GM19455 (cell line): ENCODE data around the gene C9orf72.

ENCODE experiments used
- ATAC-seq: cut with Tn5 transposase; IDR thresholded peaks from one replicate; pipeline ENCODE4 v1.9.1; 2021; ENCODE audit not compliant: unreplicated experiment

The C9orf72 gene

DNA sequence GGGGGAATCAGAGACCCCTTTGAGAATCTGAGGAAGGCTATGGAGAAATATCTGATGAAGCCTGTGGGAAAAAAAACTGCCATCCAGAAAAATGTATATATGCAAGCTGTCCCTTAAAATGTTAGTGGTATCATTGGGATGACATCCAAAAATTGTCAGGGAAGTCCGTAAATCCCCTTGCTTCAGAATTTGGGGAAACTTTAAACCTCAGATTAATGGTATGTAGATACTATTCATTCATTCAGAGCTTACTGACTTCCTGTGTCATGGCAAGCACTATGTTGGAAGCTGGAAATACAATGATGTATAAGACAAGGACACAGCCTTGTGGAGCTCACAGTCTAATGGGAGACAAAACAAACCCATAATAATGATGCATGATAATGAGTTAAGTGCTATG, 32.8 kb downstream of the C9orf72 start:
- no peak for ATAC-seq

DNA sequence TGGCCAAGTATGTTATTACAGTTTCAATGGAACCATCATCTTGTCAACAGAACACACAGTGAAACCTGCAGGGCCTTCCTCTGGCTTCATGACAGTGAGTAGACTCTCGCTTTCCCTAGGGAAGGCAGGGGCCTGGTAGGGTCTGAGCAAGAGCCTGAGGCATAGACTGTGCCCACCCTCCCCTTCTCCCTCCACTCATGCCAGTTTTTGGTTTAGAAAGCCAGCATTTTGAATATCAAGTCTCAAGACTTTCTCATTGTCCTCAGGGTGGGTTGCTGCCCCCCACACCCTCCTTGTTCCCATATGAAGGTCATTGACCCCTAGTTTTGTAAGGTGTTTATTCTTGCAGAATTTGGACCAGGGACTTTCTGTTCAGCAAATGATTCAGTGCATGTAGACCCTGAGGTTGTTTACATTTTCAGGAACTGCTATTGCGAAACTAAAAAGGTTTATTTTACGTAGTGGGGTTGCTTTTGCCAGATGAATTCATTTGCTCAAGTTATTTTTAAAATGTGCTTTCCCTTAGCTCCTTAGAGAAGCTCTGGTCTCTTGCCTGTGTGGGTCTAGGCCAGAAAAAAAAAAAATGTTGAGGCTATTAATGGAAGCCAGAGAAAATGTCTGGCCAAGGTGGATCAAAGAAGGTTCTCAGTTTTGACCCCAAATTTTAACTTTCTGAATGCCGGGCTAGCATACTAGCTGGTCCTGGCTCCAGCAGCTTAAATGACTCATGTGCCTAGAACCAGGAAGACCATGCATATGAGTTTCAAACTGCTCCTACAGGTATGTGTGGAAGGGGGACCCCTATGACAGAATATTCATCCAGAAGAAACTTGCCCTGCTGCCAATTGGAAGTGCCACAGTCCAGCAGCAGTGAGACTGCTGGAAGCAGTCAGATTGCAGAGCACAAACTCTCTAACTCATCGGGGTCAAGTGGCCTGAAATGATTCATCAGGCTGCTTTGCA, 33.5 kb downstream of the C9orf72 start:
- peak; percentile 56 for ATAC-seq

DNA sequence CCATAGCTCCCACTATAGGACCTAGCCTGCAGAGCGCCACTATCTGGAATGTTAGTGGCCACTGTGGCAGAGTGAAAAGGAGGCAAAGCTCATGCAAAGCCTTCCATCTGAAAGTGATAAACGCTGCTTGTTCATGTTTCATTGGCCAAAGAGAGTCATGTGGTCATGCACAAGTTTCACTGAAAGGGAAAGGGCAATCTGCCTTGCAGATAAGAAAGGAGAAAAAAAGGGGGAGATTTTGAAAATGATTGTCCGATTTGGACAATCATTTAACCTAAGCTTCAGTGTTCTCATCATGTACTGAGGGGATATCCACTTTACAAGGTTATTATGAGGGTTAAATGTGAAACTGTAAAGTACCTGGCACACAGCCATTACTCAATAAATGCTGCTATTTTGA, 34.6 kb downstream of the C9orf72 start:
- ATAC-seq = no peak

DNA sequence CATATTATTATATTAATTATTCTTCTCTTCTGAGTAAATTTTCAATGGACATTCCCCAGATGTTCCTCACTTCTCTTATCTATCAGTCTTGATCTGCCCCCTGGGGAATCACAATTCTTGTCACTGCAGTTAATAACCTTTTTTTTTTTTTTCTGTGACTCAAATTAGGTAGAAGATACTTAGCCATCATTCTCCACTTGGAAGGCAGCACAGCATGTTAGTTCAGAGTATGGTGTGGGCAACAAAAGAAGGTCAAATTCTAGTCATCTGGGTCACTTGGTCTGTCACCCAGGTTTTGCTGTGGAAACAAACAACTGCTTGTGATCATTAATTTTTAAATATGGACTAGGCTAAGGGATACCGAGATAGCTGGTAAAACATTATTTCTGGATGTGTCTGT, 35.5 kb downstream of the C9orf72 start:
- ATAC-seq = no peak

DNA sequence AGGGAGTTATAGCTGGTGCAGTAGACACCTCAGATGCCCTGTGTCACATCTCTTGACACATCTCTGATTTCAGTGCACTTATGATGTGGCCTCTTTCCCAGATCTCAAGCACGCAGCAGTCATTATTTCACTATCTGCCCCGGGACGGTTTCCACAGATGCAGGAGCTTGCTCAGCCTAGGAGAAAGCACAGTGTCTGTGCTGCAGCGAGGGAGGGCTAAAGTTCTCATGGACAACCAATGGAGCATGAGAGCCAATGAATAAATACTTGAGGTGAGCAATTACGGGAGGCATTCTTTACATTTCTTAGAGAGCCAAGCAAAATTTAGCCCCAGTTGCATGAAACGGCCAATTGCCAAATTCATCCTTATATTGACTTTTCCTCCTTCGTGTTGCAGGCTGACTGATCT, 36.2 kb downstream of the C9orf72 start:
- no peak for ATAC-seq

DNA sequence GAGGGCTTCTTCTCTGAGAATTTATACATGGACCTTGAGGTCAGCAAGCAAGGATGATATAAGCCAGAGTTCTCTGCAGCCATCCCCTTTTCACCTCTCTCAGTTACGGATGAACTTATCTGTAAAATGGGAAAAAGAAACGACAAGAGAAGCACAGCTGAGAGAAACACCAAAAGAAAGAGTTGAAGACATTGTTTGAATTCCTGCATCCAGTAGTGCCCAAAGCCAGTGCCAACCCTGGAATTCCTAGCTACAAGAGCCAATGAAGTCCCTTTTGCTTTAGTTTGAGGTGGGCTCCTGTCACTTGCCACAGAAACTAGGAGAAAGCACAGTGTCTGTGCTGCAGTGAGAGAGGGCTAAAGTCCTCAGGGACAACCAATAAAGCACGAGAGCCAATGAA, 37.1 kb downstream of the C9orf72 start:
- ATAC-seq = no peak

DNA sequence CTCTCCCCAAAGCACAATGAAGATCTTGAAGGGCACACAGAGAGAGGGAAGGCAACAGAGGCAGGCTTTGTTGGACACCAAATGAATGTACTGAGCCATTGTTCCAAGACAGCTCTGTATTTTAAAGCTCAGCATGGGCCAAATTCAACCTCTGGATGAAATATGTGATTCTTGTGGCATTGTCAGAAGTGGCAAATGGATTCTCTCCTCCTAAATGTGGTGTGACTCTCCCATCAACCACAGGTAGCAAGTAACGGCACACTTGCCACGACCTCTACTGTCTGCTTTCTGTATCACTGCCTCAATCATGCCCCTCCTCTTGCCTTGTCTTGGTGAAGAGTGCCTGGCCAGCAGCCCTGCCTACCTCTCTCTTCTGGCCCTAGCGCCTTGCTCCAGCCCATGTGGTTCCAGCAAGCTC, 37.6 kb downstream of the C9orf72 start:
- peak; percentile 71 for ATAC-seq

DNA sequence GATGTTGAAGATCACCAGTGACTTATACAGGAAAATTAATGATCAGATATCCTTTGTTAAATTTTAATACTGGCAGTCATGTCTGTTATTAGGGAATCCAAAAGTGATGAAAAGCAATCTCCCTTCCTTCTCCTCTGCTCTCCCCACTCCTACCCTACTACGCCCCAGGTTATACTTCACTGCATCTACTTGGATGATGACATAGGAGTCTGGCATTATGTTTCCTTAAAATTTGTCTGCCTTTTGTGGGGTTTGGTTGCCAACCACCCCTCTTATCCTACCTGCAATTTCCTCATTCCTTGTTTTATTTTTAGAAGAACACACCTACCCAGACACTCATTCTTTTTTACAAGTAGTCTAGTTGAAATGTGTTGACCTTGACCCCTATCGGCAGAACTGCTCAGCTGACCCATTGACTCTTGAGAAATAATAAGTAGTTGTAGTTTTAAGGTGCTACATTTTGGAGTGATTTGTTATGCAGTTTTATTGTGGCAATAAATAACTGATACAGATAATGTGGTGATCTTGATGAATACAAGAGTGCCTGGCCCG, 38.5 kb downstream of the C9orf72 start:
- no peak for ATAC-seq

DNA sequence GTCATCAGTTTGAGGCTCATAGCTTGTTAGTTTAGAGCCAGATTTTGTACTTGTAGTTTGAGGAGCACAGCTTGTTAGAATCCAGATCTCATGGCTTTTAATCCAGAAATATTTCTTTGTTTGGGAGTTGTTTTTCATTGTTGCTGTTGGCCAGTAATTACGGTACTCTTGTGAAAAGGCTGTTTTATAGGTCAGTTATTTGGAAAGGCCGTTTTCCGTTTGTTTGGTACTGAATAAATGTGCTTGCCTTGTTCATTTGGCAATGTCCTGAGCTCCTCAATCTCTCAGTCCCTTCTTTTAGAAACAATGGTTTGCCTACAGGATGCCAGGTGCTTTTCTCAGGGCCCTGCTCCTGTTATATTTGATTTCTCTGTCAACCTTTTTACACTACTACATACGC, 39.1 kb downstream of the C9orf72 start:
- ATAC-seq = no peak

DNA sequence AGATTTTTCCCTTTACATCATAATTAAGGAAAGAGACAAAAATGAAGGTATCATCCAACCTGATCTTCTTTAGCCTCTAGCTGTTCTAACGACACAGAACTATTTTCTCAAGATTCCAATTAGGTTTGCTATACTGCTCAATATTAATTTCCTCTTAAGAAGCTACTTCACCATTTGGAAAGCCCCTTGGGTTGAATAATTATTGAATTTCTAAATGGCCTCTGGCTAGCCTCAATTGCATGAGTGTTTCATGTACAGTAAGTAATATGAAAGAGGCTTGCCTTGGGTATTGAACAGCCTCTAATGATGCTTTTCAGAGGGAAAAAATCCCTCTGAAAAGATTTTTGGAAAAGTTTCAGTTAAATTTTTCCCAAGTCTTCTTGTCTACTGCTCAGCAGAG, 40.0 kb downstream of the C9orf72 start:
- ATAC-seq = no peak

DNA sequence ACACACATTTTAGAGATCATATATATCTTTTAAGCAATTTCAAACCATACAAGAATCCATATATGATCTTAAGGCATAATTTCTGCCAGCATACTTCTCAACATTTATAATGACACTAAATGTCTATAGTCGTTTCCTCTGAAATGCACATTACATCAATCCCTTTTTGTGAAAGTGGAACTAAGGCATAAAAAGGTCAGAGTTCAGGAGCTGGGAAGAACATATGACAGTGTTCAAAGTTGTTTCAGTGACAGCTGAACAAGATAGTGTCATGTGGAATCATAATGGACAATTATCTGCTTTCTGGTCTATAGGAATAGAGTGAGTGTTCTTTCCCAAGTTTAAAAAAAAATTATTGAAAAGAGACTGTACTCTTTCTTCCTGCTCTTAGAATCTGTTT, 41.2 kb downstream of the C9orf72 start:
- no peak for ATAC-seq

DNA sequence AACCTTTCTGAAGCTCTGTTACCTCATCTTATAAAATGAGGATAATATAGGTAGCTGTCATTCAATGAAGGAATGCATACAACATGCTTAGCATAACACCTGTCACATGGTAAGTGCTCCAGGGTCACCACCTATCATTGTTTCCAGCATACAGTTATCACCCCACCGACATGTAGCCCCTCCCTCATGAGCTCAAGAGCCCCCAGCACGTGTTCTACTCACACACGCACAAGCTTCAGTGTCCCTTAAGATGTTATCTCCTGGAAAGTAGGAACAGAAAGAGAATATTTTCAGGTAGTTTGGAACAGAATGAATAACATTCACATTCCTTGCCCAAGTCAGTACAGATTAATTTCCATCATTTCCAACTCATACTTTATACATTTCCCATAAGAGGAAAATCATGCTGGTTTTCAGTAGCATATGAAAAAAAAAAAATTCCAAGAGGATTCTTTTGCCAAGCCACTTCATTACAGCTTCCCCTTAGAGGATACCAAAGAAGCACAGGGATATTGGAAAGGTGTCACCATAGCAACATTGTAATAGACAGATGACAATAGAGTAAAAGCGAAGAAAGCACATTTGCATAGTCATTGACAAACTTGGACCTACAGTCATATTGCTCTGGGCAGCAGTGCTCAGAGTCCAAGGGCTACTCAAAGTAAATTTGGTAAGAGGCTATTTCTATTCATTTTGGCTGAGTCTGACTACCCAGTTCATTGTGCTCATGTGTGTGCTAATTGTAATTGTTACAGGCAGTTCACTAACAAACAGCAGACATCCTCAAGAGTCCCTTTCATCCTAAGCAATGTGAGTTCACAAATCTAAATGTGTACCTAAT, 42.1 kb downstream of the C9orf72 start:
- no peak for ATAC-seq

DNA sequence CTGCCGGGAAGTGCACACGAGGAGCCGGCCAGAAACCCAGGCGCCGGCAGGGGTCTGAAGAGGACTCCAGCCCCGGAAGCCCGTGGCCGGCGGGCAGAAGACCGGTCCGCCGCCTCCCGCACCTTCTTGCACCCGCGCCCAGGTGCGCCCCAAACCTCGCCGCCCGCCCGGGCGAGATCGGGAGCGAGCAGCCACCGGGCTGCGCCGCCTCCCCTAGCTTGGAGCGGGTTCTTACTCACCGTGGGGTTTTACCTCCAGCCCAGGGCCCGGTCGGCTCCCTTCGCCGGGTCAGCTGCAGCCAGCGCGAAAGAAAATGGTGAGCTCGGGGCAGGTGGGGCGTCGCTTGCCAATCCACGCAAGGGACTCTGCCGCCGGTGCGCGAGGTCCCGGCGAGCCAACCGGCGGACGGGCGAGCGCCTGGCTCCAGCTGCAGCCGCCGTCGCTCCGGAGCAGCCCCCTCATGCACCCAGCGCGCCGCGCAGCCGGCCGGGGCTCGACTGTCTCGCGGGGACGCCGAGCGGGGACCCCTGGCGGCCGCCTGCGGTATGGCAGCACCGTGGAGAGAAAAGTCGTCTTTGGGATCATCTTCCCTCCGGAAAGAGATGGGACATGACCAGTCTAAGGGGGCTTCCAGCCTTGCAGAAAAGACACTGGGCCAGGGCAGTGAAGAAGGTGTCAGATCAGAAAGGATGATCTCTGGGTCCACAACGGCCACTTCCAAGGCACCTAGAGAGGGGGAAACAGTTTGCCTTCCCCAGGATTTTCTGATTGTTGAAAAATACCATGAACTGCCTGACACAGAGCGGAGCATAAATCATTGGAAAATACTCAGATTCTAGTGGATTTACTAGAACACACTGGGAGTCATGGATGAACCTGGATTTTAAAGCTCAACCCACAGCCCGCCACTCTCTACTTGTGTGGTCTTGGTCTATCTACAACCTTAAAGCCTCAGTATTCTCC, 43.7 kb downstream of the C9orf72 start, which contains the start of gene MOB3B:
TSS of gene MOB3B (minus strand) at position 499 of the 963 bp plus-strand sequence. CDS start 74,264 bp downstream, outside the sequence.
- peak; percentile 85 for ATAC-seq

DNA sequence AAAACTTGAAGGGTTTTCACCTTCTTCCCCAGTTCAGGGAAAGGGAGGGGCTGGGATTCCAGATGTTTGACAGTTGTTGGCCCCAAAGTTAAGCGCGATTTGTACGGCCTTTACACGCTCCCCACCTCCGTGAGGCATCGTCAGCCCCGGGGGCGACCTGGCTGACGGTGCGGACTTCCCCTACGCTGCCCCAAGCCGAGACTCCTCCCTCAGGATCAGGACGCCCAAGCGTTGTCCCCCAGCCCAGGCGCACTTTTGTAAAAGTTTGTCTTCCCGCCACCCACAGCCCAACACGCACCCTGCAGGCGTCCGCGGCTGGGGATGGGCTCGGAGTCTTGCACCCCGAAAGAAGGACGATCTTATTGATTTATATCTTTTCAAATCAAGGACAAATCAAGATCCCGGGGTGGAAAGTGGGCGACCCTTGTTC, 44.4 kb downstream of the C9orf72 start:
- ATAC-seq = peak; percentile 49

DNA sequence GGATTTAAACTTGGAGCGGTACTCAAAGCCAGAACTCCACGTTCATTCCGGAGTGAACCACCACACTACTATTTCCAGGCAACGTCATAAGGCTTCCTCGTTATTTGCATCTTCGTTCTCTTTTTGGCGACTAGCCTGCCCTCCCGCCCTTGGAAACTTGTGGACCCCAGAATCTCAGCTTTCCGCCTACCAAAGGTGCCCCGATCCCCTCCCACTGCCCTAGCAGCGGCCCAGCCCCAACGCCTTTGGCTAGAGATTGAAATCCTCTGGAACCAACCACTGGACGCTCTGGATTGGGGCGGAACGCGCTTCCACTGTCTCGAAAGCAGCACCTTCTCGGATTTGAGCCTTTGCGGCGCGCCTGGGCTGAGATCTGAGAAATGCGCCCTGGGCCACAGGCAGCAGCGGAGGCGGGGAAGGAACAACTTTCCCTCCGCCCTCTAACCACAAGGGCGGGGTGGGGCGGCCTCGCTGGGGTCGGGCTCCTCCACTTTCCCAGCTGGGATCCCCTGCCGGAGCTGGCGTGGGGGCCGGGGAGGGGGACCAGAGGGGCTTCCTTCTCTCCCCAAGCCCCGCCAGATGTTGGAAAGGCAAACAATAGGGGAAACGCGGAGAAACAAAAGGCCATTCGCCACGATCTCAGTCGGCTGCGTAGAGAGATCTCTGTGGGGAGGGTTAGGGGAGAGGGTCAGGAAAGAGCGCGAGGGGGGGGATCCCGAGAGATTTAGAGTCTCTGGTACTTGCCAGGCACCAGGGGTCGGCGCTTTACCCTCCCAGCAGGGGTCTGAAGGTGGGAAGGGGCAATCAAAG, 45.0 kb downstream of the C9orf72 start:
- peak; percentile 48 for ATAC-seq

DNA sequence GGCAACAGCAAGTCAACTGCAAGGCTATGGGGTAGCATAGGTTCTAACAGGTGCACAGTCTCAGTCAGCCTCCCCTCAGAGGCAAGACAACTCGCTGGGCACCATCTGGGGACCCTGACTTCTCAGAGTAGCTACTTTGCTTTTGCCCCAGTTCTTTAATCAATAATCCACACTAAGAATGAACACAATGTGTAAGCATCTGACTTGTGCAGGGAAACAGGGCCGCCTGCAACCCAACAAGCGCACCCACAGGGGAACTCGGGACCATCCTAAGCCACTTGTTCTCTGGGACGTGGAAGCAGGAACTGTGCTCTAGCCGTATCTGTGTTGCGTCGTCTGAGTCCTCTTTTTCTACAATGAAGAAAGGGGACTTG, 45.6 kb downstream of the C9orf72 start:
- no peak for ATAC-seq

DNA sequence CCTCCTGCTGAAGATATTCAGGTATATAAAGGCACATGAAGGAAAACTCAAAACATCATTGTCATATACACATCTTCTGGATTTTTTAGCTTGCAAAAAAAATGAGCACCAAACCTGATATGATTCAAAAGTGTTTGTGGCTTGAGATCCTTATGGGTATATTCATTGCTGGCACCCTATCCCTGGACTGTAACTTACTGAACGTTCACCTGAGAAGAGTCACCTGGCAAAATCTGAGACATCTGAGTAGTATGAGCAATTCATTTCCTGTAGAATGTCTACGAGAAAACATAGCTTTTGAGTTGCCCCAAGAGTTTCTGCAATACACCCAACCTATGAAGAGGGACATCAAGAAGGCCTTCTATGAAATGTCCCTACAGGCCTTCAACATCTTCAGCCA, 49.0 kb downstream of the C9orf72 start, which contains the start of gene IFNK:
TSS of gene IFNK (plus strand) at position 55 of the 400 bp plus-strand sequence. CDS start at position 102, 47 bp downstream.
- ATAC-seq = no peak

DNA sequence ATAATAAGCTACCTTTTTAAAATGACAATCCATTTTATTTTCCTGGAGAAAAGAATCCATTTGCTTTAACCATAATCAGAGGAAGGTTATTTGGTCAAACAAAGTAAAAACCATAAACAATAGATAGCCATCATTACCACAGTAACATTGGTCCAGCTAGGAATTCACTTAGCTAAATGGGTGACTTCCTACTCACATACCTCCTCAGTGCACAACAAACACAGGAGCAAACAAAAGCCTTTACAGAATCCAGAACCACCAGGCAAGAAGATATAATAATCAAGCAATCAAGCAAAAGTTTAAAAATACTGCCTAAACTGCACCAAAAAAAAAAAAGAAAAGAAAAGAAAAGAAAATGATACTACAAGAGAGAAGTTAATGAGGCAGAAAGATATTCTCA, 50.1 kb downstream of the C9orf72 start:
- ATAC-seq = no peak

DNA sequence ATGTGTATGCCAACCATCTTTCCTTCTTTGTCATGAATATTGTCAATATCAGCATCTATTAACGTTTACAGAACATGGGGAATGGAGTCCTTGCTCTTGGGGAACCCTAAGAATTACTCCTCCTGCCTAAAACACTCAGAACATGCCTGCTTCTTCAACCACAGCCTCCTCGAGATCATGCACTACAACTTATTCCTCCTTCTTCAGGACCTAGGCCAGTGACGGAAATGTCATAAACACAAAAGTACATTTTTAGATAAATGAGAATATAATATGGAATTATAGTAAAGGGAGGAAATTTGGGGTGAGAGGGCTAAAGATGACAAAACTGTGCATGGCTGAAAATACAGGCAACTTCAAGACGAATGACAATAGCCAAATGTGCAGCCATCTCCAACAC, 52.3 kb downstream of the C9orf72 start:
- ATAC-seq = no peak
